Central memory CD4-positive, alpha-beta T cell (primary cell): ENCODE measurements around the gene VILL.
"Not testable (repeated sequence)": the region's sequence is repeated elsewhere in the genome, so short reads cannot be mapped to it uniquely, and the experiment has no call there.

ENCODE experiments used
- DNase-seq: peaks from one replicate; pipeline ENCODE4 v3.0.0; 2022

Gene VILL

GRCh38 chr3:38019658-38020341, 29.2 kb downstream of the VILL start:
- DNase-seq = no peak

- no peak for DNase-seq
Measured at GRCh38 chr3:38020342-38020726, 29.7 kb downstream of the VILL start.

- no peak for DNase-seq
Measured at GRCh38 chr3:38021196-38021595, 30.6 kb downstream of the VILL start.

GRCh38 chr3:38022301-38022700, 31.7 kb downstream of the VILL start:
- no peak for DNase-seq

- no peak for DNase-seq
Measured at GRCh38 chr3:38022896-38023709, 32.5 kb downstream of the VILL start.

GRCh38 chr3:38026856-38027255, 36.3 kb downstream of the VILL start:
- no peak for DNase-seq

GRCh38 chr3:38027466-38028465, 37.2 kb downstream of the VILL start:
- DNase-seq = no peak

- DNase-seq = no peak
Measured at GRCh38 chr3:38028621-38029361, 38.2 kb downstream of the VILL start.

GRCh38 chr3:38029400-38030125, 39.0 kb downstream of the VILL start, which contains the start of gene PLCD1:
PLCD1 (minus strand) TSS chr3:38029642; CDS start chr3:38029539, 103 bp downstream.
- DNase-seq = peak; percentile 28

GRCh38 chr3:38030126-38031021, 39.8 kb downstream of the VILL start:
- no peak for DNase-seq

GRCh38 chr3:38031022-38031994, 40.7 kb downstream of the VILL start:
- peak; percentile 25 for DNase-seq

GRCh38 chr3:38032328-38032865, 41.8 kb downstream of the VILL start:
- no peak for DNase-seq

- not testable (repeated sequence) for DNase-seq
Measured at GRCh38 chr3:38033586-38033985, 43.0 kb downstream of the VILL start.

- DNase-seq = not testable (repeated sequence)
Measured at GRCh38 chr3:38034335-38034734, 43.7 kb downstream of the VILL start.

- no peak for DNase-seq
Measured at GRCh38 chr3:38036286-38036685, 45.7 kb downstream of the VILL start.

- DNase-seq = no peak
Measured at GRCh38 chr3:38036906-38037305, 46.3 kb downstream of the VILL start.

GRCh38 chr3:38038447-38038911, 47.9 kb downstream of the VILL start:
- peak; percentile 81 for DNase-seq

- peak; percentile 91 for DNase-seq
Measured at GRCh38 chr3:38039101-38039898, 48.7 kb downstream of the VILL start, which contains the start of gene DLEC1. DLEC1 (plus strand) TSS chr3:38039208; CDS start chr3:38039226, 18 bp downstream.
